Measurements from ENCODE around the gene NADSYN1.
"Not testable (repeated sequence)": the region's sequence is repeated elsewhere in the genome, so short reads cannot be mapped to it uniquely, and the experiment has no call there.

NADSYN1 gene

DNA sequence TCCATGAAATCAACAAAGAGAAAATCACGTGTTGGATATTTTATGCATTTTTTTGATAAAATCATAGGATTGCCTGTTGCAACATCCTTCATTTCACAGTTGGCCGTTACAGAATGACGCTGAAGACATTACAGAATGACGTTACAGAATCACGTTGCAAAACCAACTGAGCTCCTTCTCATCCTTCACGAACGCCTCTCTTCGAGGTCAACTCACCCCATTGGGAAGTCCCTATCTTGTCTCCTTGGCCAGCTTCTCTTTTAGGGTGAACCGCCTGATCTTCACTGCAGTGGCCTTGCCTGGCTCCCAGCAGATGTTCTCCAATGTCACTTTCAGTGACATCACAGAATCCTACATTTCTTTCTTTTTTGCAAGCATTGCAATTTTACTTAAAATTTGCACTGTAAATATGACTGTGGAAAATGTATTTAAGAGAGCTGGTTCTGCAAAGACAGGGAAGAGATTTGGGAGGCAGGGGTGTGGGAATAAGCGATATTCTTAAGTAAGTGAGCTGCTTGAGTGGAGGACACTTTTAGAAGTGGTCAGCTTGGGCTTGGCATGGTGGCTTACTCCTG, 79.1 kb downstream of the NADSYN1 start:
- no peak for DNase-seq

DNA sequence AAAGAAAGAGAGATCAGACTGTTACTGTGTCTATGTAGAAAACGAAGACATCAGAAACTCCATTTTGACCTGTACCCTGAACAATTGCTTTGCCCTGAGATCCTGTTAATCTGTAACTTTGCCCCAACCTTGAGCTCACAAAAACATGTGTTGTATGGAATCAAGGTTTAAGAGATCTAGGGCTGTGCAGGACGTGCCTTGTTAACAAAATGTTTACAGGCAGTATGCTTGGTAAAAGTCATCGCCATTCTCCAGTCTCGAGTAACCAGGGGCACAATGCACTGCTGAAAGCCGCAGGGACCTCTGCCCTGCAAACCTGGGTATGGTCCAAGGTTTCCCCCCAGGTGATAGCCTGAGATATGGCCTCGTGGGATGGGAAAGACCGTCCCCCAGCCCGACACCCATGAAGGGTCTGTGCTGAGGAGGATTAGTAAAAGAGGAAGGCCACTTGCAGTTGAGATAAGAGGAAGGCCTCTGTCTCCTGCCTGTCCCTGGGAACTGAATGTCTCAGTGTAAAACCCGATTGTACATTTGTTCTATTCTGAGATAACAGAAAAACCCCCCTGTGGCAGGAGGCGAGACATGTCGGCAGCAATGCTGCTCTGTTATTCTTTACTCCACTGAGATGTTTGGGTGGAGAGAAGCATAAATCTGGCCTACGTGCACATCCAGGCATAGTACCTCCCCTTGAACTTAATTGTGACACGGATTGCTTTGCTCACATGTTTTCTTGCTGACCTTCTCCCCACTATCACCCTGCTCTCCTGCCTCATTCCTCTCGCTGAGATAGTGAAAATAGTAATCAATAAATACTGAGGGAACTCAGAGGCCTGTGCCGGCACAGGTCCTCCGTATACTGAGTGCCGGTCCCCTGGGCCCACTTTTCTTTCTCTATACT, 82.0 kb downstream of the NADSYN1 start:
- DNase-seq = not testable (repeated sequence)

DNA sequence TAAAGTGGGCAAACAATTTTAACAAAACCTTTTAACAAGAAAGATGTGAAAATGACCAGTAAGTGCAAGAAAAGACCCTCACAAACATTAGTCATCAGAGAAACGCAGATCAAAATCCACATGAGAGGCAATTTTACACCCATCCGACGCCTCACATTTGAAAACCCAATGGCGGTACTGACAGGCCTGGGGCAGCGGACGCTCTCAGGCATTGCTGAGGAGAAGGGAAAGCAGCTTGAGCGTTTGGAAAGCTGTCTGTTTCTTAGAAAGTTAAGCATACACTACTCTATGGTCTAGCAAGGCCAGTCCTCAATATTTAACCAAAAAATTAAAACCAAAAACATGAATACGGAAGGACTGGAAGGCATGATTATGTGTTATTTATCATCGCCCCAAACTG, 82.8 kb downstream of the NADSYN1 start:
- DNase-seq = no peak

DNA sequence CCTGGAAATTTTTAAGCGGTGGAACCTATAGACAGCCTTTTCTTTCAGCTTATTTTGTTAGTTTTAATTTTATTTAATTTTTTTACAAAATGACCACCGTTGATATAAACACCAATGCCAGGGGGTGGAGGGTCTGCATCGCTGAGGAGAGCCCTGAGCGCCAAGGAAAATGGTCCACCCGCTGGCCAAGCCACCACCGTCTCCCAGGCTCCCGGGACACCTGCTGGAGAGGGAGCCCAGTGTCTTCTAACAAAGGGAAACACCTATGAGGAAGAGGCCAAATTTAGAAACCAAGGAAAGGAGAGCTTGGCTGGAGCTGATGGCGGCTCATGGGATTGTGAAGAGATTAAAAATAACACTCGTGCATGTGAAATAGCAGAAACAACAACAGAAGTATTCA, 84.5 kb downstream of the NADSYN1 start:
- DNase-seq = no peak

DNA sequence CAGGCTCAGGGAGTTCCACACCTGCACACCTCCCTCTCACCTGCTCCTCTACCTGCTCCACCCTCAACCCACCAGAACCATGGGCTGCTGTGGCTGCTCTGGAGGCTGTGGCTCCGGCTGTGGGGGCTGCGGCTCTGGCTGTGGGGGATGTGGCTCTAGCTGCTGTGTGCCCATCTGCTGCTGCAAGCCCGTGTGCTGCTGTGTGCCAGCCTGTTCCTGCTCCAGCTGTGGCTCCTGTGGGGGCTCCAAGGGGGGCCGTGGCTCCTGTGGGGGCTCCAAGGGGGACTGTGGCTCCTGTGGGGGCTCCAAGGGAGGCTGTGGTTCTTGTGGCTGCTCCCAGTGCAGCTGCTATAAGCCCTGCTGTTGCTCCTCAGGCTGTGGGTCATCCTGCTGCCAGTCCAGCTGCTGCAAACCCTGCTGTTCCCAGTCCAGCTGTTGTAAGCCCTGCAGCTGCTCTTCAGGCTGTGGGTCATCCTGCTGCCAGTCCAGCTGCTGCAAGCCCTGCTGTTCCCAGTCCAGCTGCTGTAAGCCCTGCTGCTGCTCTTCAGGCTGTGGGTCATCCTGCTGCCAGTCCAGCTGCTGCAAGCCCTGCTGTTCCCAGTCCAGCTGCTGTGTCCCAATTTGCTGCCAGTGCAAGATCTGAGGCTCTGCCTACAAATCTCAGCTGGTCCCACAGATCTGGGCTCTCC, 85.1 kb downstream of the NADSYN1 start, which contains the start of gene KRTAP5-8:
Gene KRTAP5-8 (plus strand): TSS at position 49 of the 689 bp plus-strand sequence. CDS start 31 bp downstream, at position 80.
- not testable (repeated sequence) for DNase-seq

DNA sequence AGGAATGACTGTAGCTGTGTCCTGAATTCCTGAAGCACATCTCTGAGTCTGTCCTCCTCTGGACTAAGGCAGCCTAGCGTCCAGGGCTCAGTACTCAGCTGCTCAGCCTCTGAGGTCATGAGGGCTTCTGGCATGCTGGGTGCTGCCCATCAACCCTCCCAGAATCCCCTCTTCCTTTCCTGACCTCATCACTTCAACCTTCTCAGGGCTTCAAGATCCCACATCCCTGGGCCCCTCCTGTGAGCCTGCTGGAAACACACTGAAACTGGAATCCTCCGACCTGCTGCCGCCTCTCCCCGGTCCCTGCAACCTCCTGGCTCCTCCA, 85.6 kb downstream of the NADSYN1 start:
- no peak for DNase-seq

DNA sequence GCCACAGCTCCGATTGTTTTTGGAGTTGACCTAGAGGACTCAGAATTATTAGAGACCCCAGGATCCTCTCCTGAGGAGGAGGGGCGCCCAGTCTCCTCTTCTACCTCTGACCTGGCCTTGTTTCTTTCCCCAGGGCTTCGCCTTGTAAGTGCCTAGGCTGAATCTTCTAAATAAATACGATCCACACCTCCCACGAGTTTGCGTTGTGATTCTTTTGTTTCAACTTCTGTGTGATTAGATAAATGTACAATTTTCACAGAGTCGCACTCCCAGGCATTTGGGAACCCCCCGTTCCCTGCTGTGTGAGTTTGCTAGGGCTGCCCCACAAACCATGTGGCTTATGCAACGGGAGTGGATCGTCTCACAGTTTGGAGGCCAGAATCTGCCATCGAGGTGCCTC, 86.0 kb downstream of the NADSYN1 start:
- DNase-seq = no peak

- not testable (repeated sequence) for DNase-seq
These were observed 87.0 kb downstream of the NADSYN1 start for GRCh38 chr11:71539971-71540370.

DNA sequence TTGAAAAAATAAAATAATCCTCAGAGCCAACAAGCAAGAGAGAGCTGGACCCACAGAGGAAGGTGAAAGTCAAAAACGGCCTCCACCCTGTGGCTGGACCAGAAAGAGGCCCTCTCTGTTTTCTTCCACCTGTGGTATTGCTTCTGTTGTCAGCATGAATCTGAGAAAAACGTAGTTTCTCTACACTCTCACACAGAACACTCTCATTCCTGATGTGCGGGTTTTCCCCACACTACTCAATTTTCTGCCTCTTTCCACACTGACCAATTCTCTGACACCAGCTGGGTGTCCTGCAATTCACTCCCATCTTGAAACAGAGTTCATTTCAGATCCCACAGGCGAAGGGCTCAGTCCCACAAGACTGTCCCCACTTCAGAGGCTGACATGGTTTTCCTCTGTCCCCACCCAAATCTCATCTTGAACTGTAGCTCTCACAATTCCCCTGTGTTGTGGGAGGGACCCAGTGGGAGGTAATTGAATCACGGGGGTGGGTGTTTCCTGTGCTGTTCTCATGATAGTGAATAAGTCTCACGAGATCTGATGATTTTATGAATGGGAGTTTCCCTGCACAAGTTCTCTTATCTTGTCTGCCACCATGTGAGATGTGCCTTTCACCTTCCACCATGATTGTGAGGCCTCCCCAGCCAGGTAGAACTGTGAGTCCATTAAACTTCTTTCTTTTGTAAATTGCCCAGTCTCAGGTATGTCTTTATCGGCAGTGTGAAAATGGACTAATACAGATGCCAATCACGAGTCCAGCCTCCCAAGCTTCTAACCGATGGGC, 87.7 kb downstream of the NADSYN1 start:
- DNase-seq = not testable (repeated sequence)

GRCh38 chr11:71542382-71542781, 89.4 kb downstream of the NADSYN1 start:
- no peak for DNase-seq

DNA sequence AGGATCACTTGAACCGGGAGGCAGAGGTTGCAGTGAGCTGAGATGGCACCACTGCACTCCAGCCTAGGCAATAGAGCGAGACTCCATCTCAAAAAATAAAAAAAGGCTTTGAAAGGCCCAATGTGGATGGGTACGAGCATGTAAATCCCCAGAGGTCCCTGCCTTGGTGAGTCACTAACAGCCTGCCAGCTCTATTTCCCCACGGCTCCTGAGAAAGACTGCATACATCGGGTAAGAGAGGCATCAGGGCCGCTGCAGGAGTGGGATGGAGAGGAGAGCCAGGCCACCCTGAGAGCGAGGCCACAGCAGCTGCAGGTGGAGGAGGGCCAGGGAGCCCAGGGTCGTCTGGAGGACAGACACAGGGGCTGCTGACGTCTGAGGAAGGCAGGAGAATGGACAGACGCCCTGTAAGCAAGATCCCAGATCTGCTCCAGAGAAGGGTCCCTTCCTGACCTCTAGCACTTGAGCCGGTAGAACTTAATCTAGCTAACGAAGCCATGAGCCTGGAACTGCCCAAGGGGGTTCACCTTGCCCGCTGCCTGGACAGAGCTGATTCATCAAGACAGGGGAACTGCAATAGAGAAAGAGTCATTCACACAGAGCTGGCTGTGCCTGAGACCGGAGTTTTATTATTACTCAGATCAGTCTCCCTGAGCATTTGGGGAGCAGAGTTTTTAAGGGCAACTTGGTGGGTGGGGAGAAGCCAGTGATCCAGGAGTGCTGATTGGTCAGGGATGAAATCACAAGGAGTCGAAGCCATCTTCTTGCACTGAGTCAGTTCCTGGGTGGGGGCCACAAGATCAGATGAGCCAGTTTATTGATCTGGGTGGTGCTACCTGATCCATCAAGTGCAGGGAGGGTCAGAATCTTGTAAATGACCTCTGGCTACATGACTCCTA, 90.1 kb downstream of the NADSYN1 start:
- DNase-seq = no peak

DNA sequence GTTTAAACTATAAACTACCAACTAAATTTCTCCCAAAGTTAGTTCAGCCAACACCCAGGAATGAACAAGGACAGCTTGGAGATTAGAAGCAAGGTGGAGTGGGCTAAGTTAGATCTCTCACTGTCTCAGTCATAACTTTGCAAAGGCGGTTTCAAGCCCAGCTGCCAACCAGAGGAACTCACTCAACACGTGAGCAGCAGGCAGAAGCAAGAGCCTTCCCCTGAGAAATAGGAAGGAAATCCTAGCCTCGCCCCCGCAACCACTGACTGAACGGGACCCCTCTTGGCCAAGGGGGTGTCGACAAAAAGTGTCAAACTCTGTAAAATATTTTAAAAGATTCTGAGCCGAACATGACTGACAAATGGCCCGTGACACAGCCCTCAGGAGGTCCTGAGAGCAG, 90.9 kb downstream of the NADSYN1 start:
- DNase-seq = no peak

DNA sequence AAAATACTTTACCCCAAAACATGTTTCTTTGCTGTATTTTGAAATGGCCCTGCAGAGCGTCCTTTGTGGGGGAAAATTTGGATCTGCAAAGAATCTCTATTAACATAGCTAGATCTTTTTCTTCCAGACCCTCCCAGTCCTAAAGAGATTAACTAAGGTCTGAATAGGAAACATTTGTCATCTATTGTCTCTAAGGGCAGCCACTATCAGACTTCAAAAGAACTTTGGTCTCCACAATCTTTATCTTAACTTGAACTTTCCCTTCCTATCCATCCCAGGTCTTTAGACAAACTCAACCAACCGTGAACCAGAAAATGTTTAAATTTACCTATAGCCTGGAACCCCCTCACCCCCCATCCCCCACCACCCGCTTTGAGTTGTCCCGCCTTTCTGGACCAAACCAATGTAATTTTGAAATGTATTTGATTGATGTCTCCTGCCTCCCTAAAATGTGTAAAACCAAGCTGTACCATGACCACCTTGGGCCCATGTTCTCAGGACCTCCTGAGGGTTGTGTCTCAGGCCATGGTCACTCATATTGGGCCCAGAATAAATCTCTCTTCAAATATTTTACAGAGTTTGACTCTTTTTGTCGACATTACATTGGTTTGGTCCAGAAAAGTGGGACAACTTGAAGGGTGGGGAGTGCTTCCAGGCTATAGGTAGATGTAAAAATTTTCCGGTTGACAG, 91.7 kb downstream of the NADSYN1 start:
- DNase-seq = no peak

DNA sequence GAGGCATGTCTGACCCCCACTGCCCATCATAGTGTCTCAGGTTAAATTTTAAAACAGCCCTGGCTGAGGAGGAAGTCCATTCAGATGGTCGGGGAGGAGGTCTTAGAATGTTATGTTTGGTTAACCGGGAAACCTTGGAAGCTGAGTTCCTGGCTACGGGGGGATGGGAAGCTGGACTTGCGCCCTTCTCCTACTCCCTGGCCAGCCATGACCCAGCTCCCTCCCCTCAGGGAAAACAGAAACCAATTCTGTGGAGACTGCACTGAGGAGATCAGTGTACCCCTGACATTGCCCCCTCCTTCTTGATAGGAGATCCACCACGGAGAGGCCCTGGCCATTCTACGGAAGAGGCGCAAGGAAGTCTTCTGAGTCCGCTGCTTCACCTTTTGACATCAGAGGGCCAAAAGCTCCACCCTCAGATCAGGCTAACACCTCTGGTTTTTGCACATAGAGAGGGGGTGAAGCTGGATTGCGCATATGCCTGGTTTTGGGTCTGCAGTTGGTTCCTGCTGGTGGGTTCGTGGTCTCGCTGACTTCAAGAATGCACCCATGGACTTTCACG, 92.5 kb downstream of the NADSYN1 start:
- no peak for DNase-seq

GRCh38 chr11:71548120-71548519, 95.1 kb downstream of the NADSYN1 start, which contains the start of gene KRTAP5-9:
Gene KRTAP5-9, plus strand, starts transcription at chr11:71548420. Its CDS starts 238 bp downstream, at chr11:71548658.
- DNase-seq = no peak

- DNase-seq = no peak
These were observed 95.7 kb downstream of the NADSYN1 start for GRCh38 chr11:71548716-71549151.
